Measurements from ENCODE around the gene CD44. TPM values are rescaled to one million over a fixed set of nuclear protein-coding genes. Genes with fewer than 3 reads are reported as not detected.

Gene CD44
- total and polyA plus RNA-seq, 9 donors: 8.3 to 330 (median 26.0) TPM

- Histone ChIP-seq H3K4me1 (ENCODE audit: insufficient read depth) (no peaks in the 10 kb centered on the region), H3K27me3 (no peaks in the 10 kb centered on the region), H3K27ac (no peak overlapping the region), H3K36me3 (no peaks in the 10 kb centered on the region), H3K4me3 (no peak overlapping the region), H3K9me3 (no peaks in the 10 kb centered on the region)
- intact Hi-C loops (cut with DNase I): no loop called here
- no peak for TF ChIP-seq CTCF (IDR thresholded peaks at IDR 0.05)
- no peak for TF ChIP-seq EP300 (IDR thresholded peaks at IDR 0.05)
- TF ChIP-seq POLR2A (IDR thresholded peaks at IDR 0.05): no peak
- no peak for DNase-seq
- 45 to 96% (median 65%) methylated on average over 2 of the region's 2 CpGs for WGBS, 3 donors
Measured at GRCh38 chr11:35096723-35097122, 42.2 kb upstream of the CD44 start.

GRCh38 chr11:35097814-35098455 is 41.0 kb upstream of the CD44 start:
- Histone ChIP-seq H3K27me3 (no peaks in the 10 kb centered on the region), H3K4me1 (ENCODE audit: insufficient read depth) (no peaks in the 10 kb centered on the region), H3K4me3 (no peak overlapping the region), H3K36me3 (no peaks in the 10 kb centered on the region), H3K27ac (no peak overlapping the region), H3K9me3 (no peaks in the 10 kb centered on the region)
- no peak for DNase-seq
- TF ChIP-seq CTCF (IDR thresholded peaks at IDR 0.05) (no peak), EP300 (IDR thresholded peaks at IDR 0.05) (no peak), POLR2A (IDR thresholded peaks at IDR 0.05) (no peak)
- 20 to 21% (median 21%) methylated on average over 5 of the region's 5 CpGs for WGBS, 3 donors
- intact Hi-C loops (cut with DNase I): no loop called here

- DNase-seq: no peak
- TF ChIP-seq CTCF (IDR thresholded peaks at IDR 0.05) (no peak), POLR2A (IDR thresholded peaks at IDR 0.05) (no peak), EP300 (IDR thresholded peaks at IDR 0.05) (no peak)
- H3K4me3 ChIP-seq: no peak overlapping the region
- no peaks in the 10 kb centered on the region for H3K4me1 ChIP-seq (ENCODE audit: insufficient read depth)
- H3K36me3 ChIP-seq: no peaks in the 10 kb centered on the region
- WGBS, 3 donors: 85 to 88% (median 87%) methylated on average over 5 of the region's 5 CpGs
- no peak overlapping the region for H3K27ac ChIP-seq
- H3K27me3 ChIP-seq: no peaks in the 10 kb centered on the region
- H3K9me3 ChIP-seq: no peaks in the 10 kb centered on the region
- intact Hi-C loops (cut with DNase I): no loop called here
Measured at GRCh38 chr11:35098855-35099254, 40.1 kb upstream of the CD44 start.

- Histone ChIP-seq H3K36me3 (no peaks in the 10 kb centered on the region), H3K27ac (peak overlapping the region in 1 of 2 donors; percentile 15), H3K4me1 (ENCODE audit: insufficient read depth) (no peaks in the 10 kb centered on the region), H3K9me3 (no peaks in the 10 kb centered on the region), H3K27me3 (no peaks in the 10 kb centered on the region), H3K4me3 (no peak overlapping the region)
- TF ChIP-seq CTCF (IDR thresholded peaks at IDR 0.05) (no peak), POLR2A (IDR thresholded peaks at IDR 0.05) (no peak), EP300 (IDR thresholded peaks at IDR 0.05) (no peak)
- DNase-seq: no peak
- WGBS, 3 donors: 25 to 41% (median 39%) methylated on average over 6 of the region's 6 CpGs
- intact Hi-C loops (cut with DNase I): no loop called here
Measured at GRCh38 chr11:35099278-35100012, 39.5 kb upstream of the CD44 start.

All from ovary (tissue), 9 donors.